UCSD-AML1 (cell line): ENCODE measurements around the gene PEX5L.
A peak's percentile ranks its signal among the peaks of the same experiment; 100 is the strongest.
"Not testable (repeated sequence)": the region's sequence is repeated elsewhere in the genome, so short reads cannot be mapped to it uniquely, and the experiment has no call there.

ENCODE experiments used
- DNase-seq: peaks from one replicate; lab custom pipeline; 2025; ENCODE audit not compliant: unreplicated experiment; lab: John Stamatoyannopoulos, UW

PEX5L gene

DNA sequence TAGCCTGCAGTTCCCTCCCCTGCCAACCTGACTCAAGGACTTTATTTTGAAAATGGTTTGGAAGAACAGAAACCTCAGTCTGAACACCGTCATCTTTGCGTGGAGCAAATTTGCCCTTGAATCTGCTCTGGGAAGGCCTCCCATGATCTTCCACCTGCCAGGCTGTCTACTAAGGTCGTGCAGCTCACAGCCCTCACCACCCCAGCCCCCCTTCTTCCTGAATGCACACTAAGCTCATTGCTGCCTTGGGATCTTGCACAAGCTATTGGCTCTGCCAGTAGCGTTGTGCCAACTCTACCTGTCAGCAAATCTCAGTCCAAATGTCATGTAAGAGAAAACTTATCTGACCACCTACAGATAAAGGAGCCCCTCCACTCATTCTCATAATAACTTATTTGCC lies 242.4 kb downstream of the PEX5L start:
- no peak for DNase-seq

DNA sequence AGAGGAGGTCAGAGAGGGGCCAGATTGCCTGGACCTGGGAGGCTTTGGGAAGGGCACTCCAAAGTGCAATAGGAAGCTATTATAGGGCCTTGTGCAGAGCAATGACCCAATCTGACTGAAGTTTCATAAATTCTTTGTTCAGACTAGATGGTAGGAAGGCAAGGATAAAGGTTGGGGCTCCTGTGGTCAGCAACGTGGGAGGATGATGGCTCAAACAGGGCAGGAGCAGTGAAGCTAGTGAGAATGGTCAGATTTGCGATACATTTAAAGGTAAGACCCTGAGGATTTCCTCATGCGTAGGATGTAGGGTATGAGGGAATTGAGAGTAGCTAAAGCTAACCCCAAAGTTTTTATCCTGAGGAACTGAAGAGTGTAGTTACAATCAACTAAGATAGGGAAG lies 244.9 kb downstream of the PEX5L start:
- DNase-seq: no peak

DNA sequence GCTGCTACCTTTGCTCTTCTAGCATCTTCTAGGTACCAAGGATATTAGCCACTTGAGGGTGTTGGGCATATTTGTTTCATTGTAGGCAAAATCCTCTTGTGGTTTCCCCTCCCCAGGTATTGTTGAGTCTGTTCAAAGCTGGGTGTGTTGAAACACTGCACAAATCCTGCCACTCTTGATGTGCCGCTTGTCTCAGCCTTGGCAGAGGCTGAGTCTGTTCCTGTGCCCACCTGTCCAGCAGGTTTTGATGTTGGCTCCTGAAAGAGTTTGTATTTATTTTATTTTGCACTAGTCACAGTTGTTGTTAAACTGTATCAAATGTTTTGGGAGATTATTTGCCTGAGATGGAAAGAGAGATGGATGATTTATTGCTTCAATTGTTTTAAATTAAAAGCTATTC lies 247.7 kb downstream of the PEX5L start:
- DNase-seq: no peak

DNA sequence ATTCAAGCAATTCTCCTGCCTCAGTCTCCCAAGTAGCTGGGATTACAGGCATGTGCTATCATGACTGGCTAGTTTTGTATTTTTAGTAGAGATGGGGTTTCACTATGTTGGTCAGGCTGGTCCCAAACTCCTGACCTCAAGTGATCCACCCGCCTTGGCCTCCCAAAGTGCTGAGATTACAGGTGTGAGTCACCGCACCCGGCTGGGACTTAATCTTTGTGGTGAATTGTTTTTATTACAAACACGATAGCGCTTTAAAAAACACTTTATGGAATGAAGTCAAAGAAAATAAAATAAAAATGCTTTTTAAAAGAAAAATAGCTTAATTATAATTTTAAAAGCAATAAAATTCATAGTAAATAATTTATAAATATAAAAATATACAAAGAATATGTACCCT lies 253.9 kb downstream of the PEX5L start:
- DNase-seq: not testable (repeated sequence)

DNA sequence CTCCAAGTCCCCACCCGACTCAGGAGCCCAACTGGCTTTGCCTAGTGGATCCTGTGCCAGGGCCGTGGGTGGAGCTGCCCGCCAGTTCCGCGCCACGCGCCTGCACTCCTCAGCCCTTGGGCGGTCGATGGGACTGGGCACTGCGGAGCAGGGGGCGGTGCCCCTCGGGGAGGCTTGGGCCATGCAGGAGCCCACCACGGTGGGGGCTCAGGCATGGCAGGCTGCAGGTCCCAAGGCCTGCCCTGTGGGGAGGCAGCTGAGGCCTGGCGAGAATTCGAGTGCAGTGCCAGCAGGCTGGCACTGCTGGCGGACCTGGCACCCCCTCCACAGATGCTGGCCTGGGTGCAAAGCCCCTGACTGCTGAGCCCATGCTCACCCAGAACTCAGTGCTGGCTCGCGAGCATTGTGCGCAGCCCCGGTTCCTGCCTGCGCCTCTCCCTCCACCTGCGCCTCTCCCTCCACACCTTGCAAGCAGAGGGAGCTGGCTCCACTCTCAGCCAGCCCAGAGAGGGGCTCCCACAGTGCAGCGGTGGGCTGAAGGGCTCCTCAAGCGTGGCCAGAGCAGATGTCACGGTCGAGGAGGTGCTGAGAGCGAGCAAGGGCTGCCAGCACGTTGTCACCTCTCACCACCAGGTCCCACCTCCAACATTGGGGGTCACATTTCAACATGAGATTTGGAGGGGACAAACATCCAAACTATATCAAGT lies 261.2 kb downstream of the PEX5L start:
- no peak for DNase-seq

DNA sequence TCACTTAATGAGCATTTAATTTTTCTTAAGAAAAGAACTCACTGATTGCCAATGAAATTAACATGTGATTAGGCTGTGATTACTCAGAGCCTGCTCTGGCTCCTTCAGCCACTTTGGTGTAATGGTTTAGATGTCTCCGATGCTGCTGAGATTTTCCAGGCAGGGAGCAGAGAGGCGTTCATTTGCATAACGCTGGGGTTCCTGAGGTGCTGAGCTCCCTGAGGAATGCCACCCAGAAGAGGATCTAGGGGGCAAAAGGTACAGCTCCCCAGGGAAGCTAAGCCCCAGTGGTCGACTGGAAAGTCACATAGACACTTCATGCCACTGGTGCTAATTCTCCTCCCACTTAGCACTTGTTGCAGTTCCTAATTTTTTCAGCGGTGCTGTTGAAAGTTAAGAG lies 264.4 kb downstream of the PEX5L start:
- no peak for DNase-seq

DNA sequence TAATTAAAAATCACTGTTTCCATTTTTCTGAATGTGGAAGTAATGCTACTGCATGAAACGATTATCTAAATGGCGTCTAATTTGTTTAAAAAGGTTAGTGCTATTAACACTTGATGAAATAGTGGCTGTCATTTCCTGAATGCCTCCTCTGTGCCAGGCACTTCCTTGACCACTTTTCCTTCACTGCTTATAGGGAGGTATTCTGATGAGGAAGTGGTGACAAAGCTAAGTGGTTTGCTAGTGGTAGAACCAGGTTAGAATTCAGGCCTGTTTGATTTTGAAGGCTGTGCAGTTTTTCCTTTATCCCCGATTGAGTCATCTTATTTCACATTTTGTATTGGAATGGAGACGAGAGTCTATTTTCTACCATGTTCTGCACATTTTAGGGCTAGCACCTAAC lies 264.9 kb downstream of the PEX5L start:
- no peak for DNase-seq

DNA sequence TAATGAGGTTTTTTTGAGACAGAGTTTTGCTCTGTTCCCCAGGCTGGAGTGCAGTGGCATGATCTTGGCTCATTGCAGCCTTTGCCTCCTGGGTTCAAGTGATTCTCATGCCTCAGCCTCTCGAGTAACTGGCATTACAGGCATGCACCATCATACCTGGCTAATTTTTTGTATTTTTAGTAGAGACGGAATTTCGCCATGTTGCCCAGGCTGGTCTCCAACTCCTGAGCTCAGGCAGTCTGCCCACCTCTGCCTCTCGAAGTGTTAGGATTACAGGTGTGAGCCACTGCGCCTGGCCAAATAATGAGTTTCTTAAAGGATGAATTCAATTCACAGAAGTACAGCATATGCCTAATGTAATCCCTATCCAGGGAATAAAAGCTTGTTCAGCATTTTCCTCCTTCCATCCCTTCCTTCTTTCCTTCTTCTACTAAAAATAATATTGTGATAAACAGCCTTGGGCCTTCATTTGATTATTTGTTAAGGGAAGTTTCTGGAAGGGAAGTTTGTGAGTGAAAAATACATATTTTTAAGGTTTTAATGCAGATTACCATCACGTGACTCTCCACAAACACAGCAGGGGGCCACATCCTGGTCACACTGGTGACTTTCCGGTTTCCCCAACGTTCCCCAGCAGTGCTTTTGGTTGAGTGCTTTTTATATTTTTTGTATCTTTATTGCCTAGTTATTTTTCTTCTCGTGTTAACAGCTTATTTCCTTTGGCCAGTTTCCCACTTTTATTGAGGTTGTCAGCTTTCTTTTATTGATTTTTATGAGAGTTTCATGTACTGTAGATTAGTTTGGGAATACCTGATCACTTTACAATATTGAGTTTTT lies 267.1 kb downstream of the PEX5L start:
- no peak for DNase-seq

DNA sequence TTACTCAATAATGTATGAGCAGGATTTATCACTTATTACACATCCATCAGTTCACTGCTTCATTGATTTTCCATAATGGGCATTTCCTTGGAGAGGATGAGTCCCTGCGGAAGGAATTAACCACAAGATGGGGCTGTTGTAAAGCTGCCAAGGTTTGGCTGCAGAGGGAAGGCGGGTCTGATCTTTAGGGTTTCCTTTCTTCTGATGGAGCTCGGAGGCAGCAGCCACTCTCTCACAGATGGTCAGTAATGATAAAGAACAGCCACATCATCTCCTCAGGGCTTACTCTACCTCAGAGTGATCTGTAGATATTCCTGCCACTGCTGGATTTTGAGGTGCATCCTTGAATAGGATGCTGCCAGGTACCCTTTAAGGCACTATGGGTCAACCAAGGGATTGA lies 268.7 kb downstream of the PEX5L start:
- DNase-seq: peak; percentile 36

DNA sequence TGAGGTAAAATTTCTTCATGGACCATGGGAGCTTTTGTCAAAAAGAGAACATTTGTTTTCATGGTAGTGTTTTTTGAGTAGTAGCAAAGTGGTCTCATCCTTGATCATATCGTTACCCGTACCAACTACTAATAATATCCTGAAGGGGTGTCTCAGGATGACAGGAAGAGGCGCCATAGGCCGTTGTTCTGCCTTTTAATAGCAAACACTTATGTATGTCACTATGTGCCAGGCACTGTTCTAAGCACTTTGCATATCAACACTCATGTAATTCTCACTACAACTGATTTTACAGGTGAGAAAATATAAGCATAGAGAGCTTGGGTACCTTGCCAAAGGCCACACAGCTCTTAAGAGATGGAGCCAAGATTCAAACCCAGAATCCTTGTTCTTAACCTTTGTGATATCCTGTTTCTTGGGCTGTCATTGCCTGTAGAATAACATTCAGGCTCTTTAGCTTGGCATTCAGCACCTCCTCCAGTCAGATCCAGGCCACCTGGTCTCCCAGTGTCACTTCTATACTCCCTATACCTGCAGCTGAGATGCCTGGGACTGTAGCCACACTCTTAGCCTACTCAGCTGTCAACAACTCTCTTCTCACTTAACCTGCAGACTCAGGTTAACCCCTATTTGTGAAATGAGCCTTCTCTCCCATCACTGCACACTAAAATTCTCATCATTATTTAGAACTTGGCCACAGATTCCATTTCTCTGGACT lies 270.2 kb downstream of the PEX5L start:
- DNase-seq: no peak

DNA sequence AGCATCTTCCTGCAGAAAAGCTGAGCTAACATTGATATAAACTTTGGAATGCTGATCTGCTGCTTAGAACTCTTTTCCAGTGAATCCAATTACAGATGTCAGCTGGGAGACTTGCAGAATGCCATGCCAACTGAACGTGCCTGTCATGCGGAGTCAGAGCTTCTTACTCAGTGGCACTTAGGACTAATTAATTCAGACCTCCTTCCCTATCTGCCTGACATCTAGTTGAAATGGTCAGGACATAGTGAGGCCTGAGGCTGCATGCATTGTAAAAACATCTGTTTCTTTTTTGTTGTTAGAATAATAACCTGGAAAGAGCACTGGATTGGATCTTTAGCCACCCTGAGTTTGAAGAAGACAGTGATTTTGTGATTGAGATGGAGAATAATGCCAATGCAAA lies 271.3 kb downstream of the PEX5L start:
- no peak for DNase-seq

DNA sequence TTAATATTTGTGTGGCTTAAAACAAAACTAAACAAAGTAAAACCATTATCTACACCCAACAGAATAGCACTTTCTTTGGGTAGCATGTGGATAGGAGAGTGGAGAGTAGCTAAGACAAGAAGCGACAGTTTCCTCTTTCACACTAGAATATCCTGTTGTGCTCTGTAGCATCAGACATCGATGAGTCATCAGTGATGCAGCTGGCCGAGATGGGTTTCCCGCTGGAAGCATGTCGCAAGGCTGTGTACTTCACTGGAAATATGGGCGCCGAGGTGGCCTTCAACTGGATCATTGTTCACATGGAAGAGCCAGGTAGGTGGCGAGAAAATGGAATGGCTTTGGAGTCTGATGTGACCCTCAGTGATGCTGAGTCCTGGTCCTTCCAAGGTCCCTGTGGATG lies 275.8 kb downstream of the PEX5L start:
- no peak for DNase-seq

DNA sequence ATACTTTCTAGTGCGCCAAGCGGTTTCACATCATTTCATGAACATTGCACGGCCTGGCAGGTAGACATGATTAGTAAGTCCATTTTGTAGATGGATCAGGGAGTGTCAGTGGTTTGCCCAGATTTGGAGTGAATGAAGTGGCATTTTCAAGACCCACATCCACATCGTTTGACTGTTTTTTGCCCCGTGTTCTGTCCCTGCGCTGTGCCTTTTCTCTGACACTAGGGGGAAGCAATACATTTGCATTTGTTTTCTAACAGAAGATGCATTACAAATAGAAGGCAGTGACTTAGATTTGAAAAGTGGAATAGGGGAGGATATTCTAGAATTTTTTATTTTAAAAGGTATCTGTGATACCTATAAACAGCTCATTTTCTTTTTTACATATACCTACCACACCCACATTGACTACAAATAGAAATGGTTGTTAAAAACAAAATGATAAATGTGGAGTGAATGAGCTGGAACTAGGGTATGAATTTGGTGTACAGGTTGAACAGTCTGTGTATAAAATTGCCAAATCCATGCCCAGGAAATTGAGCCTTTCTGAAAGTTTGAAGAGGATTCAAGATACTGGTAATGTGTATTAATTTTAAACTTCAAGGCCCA lies 285.9 kb downstream of the PEX5L start:
- DNase-seq: peak; percentile 14

DNA sequence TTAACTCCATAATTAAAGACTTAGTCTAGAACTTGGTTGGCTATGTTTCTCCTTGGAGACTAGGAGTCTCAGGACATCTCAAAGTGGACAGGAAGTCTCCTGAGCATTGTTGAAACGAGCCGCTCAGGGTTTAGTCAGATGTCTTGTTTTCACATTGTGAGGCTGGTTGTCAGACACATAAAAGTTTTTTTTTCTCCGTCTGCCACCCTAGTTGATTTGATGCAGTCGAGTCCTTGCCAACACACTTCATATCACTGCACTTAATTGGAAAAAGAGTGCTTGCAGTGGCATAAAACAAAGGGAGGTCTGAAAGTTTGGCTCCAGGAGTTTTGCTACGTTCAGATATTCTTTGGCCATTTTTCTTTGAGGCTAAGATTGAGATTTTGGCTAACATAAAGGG lies 291.0 kb downstream of the PEX5L start:
- no peak for DNase-seq

DNA sequence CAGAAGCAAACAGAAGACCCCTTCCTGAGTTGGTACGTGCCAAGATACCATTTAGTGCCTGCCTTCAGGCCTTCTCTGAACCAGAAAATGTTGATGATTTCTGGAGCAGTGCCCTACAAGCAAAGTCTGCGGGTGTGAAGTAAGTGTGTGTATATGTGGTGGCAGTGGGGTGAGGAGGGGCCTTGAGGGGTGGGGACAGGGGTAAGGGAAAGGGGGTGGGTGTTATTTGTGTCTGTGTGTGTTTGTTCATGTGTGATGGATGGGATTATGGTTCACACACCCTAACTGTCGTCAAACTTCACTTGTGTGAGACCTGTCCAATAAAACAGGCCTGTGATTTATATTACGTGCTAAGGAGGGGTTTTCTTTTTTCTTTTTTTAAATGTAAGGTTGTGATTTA lies 291.7 kb downstream of the PEX5L start:
- no peak for DNase-seq
